B cell (primary cell): Measurements from ENCODE around the gene MGMT.

Experiments
- CTCF ChIP-seq: fragments of 200-600 bp; IDR thresholded peaks from one replicate; pipeline ENCODE4 v1.8.0; 2022; ENCODE audit warnings: antibody characterized with exemption, mild to moderate bottlenecking
- EZH2 ChIP-seq: IDR thresholded peaks from 2 replicates; pipeline ENCODE4 v1.6.1; 2012; ENCODE audit warnings: borderline replicate concordance, low read depth, mild to moderate bottlenecking, moderate library complexity, low read length; ENCODE audit not compliant: insufficient read depth, poor library complexity, severe bottlenecking

- TF ChIP-seq CTCF (no peak), EZH2 (no peak)
Observed at GRCh38 chr10:129626796-129627435, 159.9 kb downstream of the MGMT start.
